GM19468 (cell line): ENCODE results near the gene CBLB.
"Not testable (repeated sequence)": the region's sequence is repeated elsewhere in the genome, so short reads cannot be mapped to it uniquely, and the experiment has no call there.

Experiments
- ATAC-seq: cut with Tn5 transposase; IDR thresholded peaks from one replicate; pipeline ENCODE4 v1.9.1; 2021; ENCODE audit warnings: mild to moderate bottlenecking, moderate library complexity, moderate number of reproducible peaks; ENCODE audit not compliant: unreplicated experiment; ENCODE audit errors: extremely low read depth

The CBLB gene

DNA sequence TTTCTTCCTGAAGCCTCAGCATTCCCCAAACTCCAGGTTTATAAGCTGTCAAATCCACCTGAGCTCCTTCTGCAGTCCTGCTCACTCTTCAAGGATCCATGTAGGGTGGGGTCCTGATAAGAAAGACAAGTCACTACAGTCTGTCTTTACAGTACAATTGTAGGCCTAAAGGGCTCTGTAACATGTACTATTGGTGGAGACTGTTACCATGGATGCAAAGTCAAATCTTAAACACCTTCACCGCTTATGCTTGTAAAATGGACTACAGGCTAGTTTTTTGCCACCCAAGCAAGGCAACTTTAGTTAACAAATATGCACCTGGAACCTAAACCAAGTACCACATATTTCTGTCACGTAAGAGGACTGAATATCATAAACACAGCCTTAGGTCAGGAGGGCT, 44.7 kb downstream of the CBLB start:
- ATAC-seq = no peak

GRCh38 chr3:105823149-105823867, 45.5 kb downstream of the CBLB start:
- ATAC-seq = no peak

- no peak for ATAC-seq
Observed at GRCh38 chr3:105822171-105823123, 46.4 kb downstream of the CBLB start.

- no peak for ATAC-seq
Observed at GRCh38 chr3:105821433-105821832, 47.4 kb downstream of the CBLB start.

DNA sequence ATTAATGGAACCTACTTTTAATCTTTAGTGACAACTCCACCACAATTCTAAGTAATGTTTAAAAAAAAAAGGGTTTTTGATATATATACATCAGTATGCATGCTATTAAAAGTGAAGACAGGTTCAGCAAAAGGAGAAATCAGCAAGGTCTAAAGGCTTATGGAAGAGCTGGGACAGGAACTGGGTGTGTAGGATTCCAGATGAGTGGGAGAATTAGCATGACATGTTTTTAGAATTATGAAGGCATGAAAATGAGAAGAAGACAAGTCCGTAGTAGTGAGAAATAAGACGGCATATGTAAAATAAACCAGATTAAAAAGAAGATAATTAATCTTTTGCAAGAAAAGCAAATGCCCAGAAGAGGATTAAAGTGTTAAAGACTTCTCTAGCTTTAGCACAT, 52.0 kb downstream of the CBLB start:
- ATAC-seq = no peak

DNA sequence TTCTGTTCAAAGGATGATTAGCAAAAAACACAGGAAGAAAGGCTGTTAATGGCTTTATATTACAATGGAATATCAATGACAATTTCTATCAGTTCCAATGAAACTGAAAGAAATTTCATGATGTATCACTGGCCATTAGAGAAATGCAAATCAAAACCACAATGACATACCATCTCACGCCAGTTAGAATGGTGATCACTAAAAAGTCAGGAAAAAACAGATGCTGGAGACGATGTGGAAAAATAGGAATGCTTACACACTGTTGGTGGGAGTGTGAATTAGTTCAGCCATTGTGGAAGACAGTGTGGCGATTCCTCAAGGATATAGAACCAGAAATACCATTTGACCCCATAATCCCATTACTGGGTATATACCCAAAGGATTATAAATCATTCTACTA, 53.5 kb downstream of the CBLB start:
- ATAC-seq = not testable (repeated sequence)

DNA sequence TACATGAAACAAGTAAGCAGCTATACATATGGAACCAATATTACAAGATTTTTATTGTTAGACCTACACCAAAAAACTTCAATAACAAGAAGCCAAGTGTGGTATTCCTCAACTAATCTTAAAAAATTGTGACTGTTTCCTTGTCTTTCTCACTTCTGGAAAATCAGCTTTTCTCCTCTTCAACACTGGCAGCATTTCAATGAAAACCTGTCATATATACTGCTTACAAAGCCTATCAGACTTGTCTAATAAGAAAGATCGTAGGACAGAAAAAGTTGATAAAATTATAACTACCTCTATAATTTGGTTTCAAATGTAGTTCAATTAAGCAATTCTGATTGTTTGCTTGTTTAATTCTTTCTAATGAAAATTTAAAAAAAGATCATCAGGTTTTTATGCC, 55.1 kb downstream of the CBLB start:
- ATAC-seq = no peak

DNA sequence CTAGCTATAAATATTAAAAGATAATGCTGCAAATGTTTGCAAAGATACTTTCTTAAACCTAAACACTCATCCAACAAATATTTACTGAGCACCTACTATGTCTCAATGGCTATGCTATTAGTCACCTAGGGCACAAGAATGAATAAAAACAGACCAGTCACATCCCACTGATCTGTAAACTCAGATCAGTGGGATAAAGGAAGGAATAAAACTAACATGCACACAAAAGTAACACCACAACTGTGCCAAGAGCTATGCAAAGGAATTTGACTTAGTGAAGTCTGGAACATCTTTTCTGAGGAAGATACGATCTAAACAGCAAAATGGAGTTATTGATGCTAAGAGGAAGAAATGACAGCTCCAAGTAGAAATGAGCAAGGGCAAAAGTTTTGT, 56.6 kb downstream of the CBLB start:
- no peak for ATAC-seq

- no peak for ATAC-seq
Observed at GRCh38 chr3:105811518-105812193, 57.2 kb downstream of the CBLB start.

GRCh38 chr3:105809208-105809888, 59.5 kb downstream of the CBLB start:
- ATAC-seq = no peak

DNA sequence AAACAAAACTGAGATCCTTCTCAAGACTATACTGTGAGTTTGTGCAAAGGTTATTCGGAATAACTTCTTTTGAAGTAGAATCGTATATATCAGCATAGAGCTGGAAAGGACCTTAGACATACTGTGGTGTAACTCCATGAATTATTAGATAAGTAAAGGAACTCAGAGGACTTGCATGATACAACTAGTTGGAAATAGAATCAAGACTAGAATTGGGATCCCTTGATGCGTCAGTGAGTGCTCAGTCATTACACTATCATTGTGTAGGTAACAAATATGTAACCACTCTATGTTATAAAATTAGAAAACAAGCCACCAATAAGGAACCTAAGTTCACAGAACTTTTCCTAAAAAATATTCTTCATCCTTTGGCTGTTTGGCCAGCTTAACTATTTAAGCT, 61.1 kb downstream of the CBLB start:
- no peak for ATAC-seq

DNA sequence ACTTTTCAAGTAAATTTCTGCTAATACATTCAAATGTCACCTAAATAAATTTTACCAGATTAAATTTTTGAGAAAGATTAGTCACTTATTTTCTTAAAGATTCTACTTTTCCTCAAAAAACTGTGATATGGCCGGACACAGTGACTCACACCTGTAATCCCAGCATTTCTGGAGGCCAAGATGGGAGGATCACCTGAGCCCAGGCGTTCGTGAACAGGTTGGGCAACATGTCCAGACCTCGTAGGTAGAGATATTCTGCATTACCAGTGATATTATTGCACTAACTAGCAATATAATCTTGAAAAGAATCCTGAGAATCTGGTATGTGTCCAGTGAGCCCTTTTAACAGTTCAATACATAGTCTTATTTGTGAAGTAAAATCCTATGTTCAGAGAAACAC, 61.7 kb downstream of the CBLB start:
- no peak for ATAC-seq

DNA sequence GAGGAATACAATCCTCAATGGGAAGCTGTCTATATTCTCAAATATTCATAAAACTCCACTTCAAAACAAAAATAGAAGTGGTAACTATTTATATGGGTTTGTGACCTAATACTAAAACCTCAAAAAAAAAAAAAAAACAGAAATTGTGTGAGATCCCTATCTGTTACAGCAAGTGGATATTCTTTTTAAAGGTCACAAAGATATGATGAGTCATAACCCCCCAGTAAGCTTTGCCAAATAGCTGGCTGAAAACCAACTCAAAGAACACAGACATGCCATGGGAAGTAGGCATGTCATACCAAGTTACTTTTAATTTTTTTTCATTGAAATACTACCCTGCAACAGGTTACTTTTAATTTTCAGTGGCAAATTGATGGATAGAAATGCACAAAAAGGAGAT, 62.5 kb downstream of the CBLB start:
- ATAC-seq = no peak

GRCh38 chr3:105805404-105805803, 63.4 kb downstream of the CBLB start:
- no peak for ATAC-seq

GRCh38 chr3:105802118-105802706, 66.6 kb downstream of the CBLB start:
- no peak for ATAC-seq

- ATAC-seq = no peak
Observed at GRCh38 chr3:105801397-105801796, 67.4 kb downstream of the CBLB start.

DNA sequence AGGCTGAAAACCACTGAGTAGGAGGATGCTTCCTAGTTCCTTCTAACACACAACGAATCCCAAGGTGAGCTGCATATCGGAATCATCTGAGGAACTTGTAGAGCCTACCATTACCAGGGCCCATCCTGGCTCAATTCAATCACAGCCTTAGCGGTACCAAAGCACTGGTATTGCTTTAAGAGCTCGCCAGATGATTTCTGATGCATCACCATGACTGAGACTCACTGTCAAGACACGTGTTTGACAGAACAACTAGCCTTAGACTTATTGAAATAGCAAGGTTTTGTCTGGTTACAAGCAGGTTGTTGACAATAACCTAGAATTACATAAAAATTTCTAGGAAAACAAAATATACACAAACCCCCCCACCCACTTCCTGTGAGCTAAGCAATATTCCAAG, 68.5 kb downstream of the CBLB start:
- no peak for ATAC-seq

DNA sequence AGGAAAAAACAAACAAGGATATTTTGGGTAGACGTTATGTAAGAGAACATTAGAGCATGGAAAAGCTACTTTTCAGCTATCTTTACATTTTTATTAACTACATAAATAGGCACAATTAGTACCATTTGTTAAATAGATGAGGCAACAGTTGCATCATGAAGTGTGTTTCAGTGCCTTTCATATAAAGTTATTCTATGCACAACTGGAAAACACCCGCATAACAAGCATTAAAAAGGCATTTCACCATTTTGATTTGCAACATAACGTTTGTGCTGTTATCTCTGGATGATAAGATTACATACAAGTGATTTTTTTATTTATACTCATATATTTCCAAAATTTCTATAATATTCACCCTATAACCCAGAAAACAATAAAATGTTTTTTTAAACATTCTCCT, 69.5 kb downstream of the CBLB start:
- ATAC-seq = no peak

GRCh38 chr3:105798381-105798934, 70.4 kb downstream of the CBLB start:
- peak; percentile 79 for ATAC-seq

- no peak for ATAC-seq
Observed at GRCh38 chr3:105793040-105793439, 75.8 kb downstream of the CBLB start.
